Measurements from ENCODE around the gene HABP2.

HABP2 gene

DNA sequence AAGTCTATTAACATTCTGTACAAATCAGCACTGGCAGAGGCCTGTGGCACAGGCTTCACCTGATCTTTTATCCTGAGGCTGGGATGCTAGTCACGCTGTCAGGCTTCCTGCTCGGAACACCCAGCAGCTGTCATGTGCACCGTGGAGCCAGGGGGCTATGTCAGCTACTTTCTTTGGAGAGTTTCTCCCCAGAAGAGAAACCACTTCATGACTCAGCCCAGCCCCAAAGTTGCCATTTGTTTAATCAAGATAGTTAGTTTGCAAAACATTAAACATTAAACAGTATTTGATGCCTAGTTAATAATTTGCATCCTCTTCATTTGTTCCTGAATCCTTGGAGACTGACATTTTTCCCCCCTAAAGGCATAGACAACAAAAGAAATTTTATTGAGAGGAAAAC is at the start of gene HABP2:
TSS of gene HABP2 (plus strand) at position 353 of the 400 bp plus-strand sequence. CDS start 69 bp downstream, outside the sequence.
- DNase-seq (ENCODE audit: low spot score): no peak

- DNase-seq (ENCODE audit: low spot score): no peak
Observed at GRCh38 chr10:113503930-113504329, 48.9 kb upstream of the HABP2 start.

- DNase-seq (ENCODE audit: low spot score): no peak
Observed at GRCh38 chr10:113504423-113504822, 48.4 kb upstream of the HABP2 start.

DNA sequence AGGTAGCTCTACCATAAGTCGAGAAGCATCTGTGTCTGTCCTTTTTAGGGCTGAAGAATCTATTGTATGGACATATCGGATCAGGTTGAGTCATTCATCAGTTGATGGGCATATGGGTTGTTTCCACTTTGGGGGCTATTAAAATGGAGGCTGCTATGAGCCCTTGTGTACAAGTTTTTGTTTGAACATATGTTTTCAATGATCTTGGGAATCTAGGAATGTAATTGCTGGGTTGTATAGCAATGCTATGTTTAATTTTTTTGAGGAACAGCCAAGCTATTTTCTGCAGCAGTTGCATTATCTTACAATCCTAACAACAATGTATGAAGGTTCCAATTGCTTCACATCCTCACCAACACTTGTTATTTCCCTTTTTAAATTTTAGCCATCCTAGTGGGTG is 46.4 kb upstream of the HABP2 start:
- no peak for DNase-seq (ENCODE audit: low spot score)

GRCh38 chr10:113511419-113511818 is 41.4 kb upstream of the HABP2 start:
- DNase-seq (ENCODE audit: low spot score): no peak

GRCh38 chr10:113515161-113515560 is 37.7 kb upstream of the HABP2 start:
- DNase-seq (ENCODE audit: low spot score): no peak

DNA sequence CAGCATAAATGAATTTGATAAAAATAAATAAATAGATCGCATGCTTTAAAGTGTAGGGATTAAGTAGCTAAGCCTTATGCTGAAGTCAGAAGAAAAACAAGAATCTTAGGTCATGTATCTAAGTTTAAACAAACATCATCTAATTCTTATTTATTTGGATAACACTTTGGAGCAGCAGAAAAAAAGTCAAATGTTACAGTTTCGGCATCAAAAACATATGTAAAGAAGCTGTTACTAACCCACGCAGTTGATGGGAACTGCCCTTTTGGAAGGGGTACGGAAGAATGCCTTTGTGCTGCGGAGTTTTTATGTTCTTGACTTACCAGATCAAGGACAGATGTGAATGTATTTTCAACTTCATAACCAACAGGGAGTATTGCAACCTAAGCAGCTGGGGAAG is 37.3 kb upstream of the HABP2 start:
- DNase-seq (ENCODE audit: low spot score): no peak

- DNase-seq (ENCODE audit: low spot score): no peak
Observed at GRCh38 chr10:113516061-113516460, 36.8 kb upstream of the HABP2 start.

DNA sequence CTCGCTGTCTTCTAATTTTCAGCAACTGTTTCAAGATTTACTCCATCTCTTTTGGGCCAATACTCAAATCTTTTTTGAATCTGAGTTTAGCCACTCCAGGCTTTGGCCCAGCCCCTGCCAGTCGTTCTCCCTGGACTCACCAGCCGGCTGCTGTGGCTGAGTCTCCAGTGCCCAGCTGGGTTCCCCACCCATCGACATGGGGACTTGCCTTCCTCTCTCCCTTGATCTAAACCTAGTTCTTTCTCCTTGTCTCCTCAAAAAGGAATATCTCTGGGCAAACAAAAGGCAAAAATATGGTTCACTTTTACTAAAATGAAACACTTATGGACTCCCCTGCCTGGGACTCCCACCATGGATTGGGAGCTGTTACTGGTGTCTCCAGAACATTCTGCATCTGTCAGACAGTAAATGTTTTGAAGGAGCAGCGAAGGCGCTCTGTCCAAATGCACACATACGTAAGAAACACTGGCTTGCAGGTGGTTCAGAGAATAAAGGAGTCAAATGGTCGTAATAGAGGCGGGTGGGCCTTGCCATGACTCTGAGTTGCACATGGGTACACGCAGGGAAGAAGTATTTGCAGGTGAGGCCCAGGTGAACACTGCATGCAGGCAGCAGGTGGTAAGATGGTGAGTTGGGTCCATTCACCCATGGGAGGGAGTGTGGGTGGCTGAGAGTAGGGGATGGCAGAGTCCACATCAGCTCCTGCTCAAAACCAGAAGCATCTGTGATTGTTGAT is 35.5 kb upstream of the HABP2 start:
- DNase-seq (ENCODE audit: low spot score): no peak

DNA sequence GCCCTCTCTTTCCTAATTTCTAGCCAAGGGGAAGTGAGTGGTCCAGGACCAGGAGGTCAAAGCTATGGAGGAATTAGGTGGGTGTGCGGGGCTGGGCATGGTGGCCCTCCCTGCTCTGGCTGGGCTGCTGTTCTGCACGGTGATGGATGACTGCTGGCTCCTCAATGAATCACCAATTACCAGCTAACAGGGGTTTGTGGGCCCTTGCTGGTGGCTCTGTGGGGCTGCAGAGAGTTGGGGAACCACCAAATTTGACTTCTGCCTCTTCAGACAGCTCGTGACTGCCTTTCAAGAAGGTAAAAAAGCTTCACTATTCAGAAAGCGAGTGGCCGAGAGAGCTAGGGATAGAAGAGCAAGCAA is 35.0 kb upstream of the HABP2 start:
- DNase-seq (ENCODE audit: low spot score): no peak

DNA sequence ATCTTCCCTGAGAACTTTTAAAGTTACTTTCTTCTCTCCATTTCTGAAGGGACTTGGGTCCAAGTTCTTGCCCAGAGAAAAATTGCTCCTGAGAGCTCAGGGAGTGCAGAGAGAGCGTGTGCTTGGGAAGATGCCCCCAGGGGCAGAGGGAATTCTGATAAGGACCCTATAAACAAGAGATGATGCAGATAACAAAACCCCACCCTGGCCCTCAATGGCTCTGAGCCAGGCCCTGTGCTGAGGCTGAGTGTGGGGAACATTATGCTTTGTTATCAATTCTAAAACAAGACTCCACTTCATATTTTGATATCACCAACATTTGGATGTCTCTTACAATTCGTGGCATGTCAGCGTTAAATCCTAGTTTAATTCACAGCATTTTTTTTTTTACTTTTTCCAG is 34.4 kb upstream of the HABP2 start:
- DNase-seq (ENCODE audit: low spot score): no peak

- no peak for DNase-seq (ENCODE audit: low spot score)
Observed at GRCh38 chr10:113518816-113519591, 33.8 kb upstream of the HABP2 start.

GRCh38 chr10:113519681-113520115 is 33.2 kb upstream of the HABP2 start:
- DNase-seq (ENCODE audit: low spot score): peak; percentile 55

DNA sequence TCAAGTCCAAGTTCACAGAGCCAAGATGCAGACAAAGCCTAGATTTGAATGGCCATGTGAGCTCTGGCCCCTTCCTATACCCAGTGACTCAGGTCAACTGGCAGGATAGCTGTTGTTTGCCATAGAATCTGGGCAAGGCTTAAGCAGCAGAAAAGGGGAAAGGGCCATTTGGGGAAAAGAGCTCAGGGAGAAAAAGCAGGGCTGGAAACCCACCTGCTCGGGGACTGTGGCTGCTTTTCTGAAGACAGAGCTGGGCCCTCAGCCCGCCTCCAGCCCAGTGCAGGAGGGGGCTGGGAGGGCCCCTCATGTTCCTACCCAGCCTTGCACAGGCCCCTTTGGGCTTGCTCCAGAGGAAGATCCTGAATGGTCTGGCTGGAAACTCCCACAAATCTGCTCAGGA is 32.6 kb upstream of the HABP2 start:
- no peak for DNase-seq (ENCODE audit: low spot score)

GRCh38 chr10:113520690-113521474 is 32.0 kb upstream of the HABP2 start:
- peak; percentile 82 for DNase-seq (ENCODE audit: low spot score)

GRCh38 chr10:113521475-113521795 is 31.4 kb upstream of the HABP2 start:
- DNase-seq (ENCODE audit: low spot score): no peak

DNA sequence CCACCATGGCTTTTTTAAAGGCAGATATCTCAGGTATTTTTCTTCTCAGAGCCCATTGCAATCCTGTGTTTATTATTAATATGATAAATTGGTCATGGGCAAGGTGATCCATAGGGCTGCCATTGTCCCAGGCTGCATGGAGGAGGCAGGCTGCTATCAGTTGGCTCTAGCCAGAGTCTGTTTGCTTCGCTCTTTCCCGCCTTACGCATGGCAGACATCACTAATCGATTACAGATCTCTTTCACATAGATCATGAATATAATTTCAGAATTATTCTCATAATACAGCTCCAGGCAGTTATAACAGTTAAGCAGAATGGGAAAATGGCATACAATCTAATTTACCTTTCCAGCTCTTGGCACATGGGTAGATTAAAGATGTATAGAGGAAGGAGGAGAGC is 30.4 kb upstream of the HABP2 start:
- DNase-seq (ENCODE audit: low spot score): no peak

GRCh38 chr10:113523071-113523470 is 29.8 kb upstream of the HABP2 start:
- no peak for DNase-seq (ENCODE audit: low spot score)

GRCh38 chr10:113523628-113524027 is 29.2 kb upstream of the HABP2 start:
- no peak for DNase-seq (ENCODE audit: low spot score)

GRCh38 chr10:113524120-113524519 is 28.7 kb upstream of the HABP2 start:
- peak; percentile 64 for DNase-seq (ENCODE audit: low spot score)

- no peak for DNase-seq (ENCODE audit: low spot score)
Observed at GRCh38 chr10:113524539-113525490, 28.0 kb upstream of the HABP2 start.

DNA sequence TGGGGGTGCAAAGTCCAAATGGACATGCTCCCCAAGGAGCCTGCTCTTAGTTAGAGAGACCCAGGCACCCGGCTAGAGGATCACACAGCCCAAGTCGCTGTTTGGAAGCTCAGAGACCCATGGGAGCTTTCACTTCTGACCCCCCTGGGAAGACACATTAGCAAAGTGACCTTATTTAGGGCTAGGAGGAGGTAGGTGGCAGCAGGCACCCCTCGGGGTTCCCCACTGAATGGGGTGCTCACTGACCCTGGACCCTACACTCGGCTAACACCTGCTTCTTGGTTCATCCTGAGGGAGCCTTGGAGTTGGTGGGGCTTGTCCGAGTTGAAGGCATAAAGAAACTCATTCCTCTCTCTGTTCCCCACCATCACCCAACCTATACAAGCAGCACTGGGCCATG is 27.1 kb upstream of the HABP2 start:
- DNase-seq (ENCODE audit: low spot score): no peak

Data from iPS-NIHi11 (cell line).